ENCODE results near the gene CNOT10. TPM values are rescaled to one million over a fixed set of nuclear protein-coding genes. Genes with fewer than 3 reads are reported as not detected.

Gene CNOT10
- total RNA-seq, 1 donor from 2014 or later, result 82.9 TPM

DNA sequence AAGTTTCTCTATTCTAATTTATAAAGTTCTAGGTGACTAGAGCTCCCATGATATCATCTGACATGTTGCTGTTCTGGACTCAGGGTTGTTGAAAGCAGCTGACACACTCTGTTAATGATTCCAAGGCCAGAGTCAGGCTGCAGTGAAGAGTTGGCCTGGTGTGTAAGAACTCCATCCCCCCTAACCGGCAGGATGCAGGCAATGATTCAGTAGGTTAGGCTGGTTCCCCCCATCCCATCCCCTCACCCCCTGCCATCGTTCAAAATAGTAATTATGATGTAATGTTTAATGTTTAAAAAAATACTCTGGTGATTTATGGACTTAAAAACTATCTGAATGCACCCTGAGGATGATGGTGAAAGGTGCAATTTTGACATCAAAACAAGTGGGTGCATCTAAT is 128.2 kb downstream of the CNOT10 start:
- Histone ChIP-seq H3K9ac (no peak overlapping the region), H3K4me2 (no peak overlapping the region), H3K9me3 (ENCODE audit: low read depth) (no peaks in the 10 kb centered on the region), H3K79me2 (ENCODE audit: low read depth) (peaks cover 54% of the 10 kb centered on the region), H4K20me1 (ENCODE audit: low read depth) (peaks cover 9% of the 10 kb centered on the region), H3K27me3 (no peaks in the 10 kb centered on the region), H2AFZ (replicated peaks) (no peak overlapping the region), H3K36me3 (no peaks in the 10 kb centered on the region), H3F3A (ENCODE audit: low read depth) (peaks cover 41% of the 10 kb centered on the region), H3K27ac (no peak overlapping the region), H3K4me1 (peaks cover 32% of the 10 kb centered on the region), H3K4me3 (no peak overlapping the region)
- Mint-ChIP-seq H3K4me3 (peak overlapping the region; percentile 18), H3K36me3 (no peaks in the 10 kb centered on the region), H3K27me3 (ENCODE audit: insufficient read depth, low read depth) (peaks cover 4% of the 10 kb centered on the region), H3K4me1 (peaks cover 32% of the 10 kb centered on the region), H3K9me3 (no peaks in the 10 kb centered on the region), H3K27ac (peak overlapping the region; percentile 60)
- TF ChIP-seq CTCF (IDR thresholded peaks at IDR 0.05) (no peak), EZH2 (IDR thresholded peaks at IDR 0.05) (no peak), EZH2phosphoT487 (IDR thresholded peaks at IDR 0.05) (no peak)
- DNase-seq (ENCODE audit: low spot score), result no peak

- H3K4me3 Mint-ChIP-seq, result peak overlapping the region; percentile 95
- DNase-seq (ENCODE audit: low spot score), result peak; percentile 22
- Histone ChIP-seq H3K79me2 (ENCODE audit: low read depth) (peaks cover 65% of the 10 kb centered on the region), H3K27ac (no peak overlapping the region), H3F3A (ENCODE audit: low read depth) (peaks cover 42% of the 10 kb centered on the region), H3K36me3 (no peaks in the 10 kb centered on the region), H3K27me3 (no peaks in the 10 kb centered on the region), H2AFZ (replicated peaks) (peak overlapping the region; percentile 15), H4K20me1 (ENCODE audit: low read depth) (peaks cover 19% of the 10 kb centered on the region), H3K4me2 (peak overlapping the region; percentile 99), H3K9ac (no peak overlapping the region), H3K4me1 (peaks cover 32% of the 10 kb centered on the region), H3K4me3 (peak overlapping the region; percentile 98), H3K9me3 (ENCODE audit: low read depth) (no peaks in the 10 kb centered on the region)
- peaks cover 4% of the 10 kb centered on the region for H3K27me3 Mint-ChIP-seq (ENCODE audit: insufficient read depth, low read depth)
- H3K9me3 Mint-ChIP-seq, result no peaks in the 10 kb centered on the region
- peaks cover 36% of the 10 kb centered on the region for H3K4me1 Mint-ChIP-seq
- peak overlapping the region; percentile 48 for H3K27ac Mint-ChIP-seq
- TF ChIP-seq CTCF (IDR thresholded peaks at IDR 0.05), result no peak
- TF ChIP-seq EZH2phosphoT487 (IDR thresholded peaks at IDR 0.05), result no peak
- TF ChIP-seq EZH2 (IDR thresholded peaks at IDR 0.05), result no peak
- peaks cover 7% of the 10 kb centered on the region for H3K36me3 Mint-ChIP-seq
These were observed 129.4 kb downstream of the CNOT10 start for GRCh38 chr3:32814361-32814760.

DNA sequence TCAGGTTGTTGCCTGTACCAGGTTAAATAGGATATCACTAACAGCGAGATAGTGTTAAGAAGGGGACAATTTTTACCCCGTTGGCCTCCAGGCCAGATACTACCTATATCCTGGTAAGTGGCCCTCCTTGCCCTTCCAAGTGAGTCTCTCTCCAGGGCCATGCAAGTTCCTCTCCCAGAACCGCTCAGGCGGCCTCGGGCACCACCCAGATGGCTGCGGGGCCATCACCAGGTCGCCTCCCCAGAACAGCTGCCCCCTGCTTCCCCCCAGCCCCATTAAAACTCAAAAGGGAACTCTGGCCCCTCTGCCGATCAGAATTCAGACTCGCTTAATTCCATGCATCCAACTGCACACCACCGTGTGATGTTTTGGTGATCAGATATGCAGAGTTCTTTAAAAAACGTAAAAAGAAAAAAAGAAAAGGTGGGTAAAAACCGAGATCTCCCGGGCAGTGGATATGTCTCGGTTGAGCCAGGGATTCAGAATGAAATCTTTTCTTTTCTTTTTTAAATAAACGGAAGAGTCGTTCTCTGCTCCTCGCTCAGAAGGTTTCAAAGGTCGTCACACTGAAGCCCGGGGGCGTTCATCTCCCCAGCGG is 131.0 kb downstream of the CNOT10 start:
- Histone ChIP-seq H3K27ac (peak overlapping the region; percentile 100), H3F3A (ENCODE audit: low read depth) (peaks cover 51% of the 10 kb centered on the region), H3K36me3 (no peaks in the 10 kb centered on the region), H2AFZ (replicated peaks) (no peak overlapping the region), H4K20me1 (ENCODE audit: low read depth) (peaks cover 35% of the 10 kb centered on the region), H3K9ac (peak overlapping the region; percentile 46), H3K27me3 (no peaks in the 10 kb centered on the region), H3K4me3 (peak overlapping the region; percentile 98), H3K79me2 (ENCODE audit: low read depth) (peaks cover 81% of the 10 kb centered on the region), H3K4me2 (peak overlapping the region; percentile 99), H3K9me3 (ENCODE audit: low read depth) (no peaks in the 10 kb centered on the region), H3K4me1 (peaks cover 41% of the 10 kb centered on the region)
- Mint-ChIP-seq H3K4me3 (peak overlapping the region; percentile 95), H3K4me1 (peaks cover 47% of the 10 kb centered on the region), H3K36me3 (peaks cover 13% of the 10 kb centered on the region), H3K27ac (peak overlapping the region; percentile 97), H3K27me3 (ENCODE audit: insufficient read depth, low read depth) (peaks cover 8% of the 10 kb centered on the region), H3K9me3 (no peaks in the 10 kb centered on the region)
- TF ChIP-seq CTCF (IDR thresholded peaks at IDR 0.05), result no peak
- TF ChIP-seq EZH2 (IDR thresholded peaks at IDR 0.05), result no peak
- no peak for TF ChIP-seq EZH2phosphoT487 (IDR thresholded peaks at IDR 0.05)
- peak; percentile 60 for DNase-seq (ENCODE audit: low spot score)

Measured in neural progenitor cell (in vitro differentiated cells).